Panc1 (cell line): ENCODE data around the gene B4GALT2.

ENCODE experiments used
- TCF7L2 ChIP-seq: IDR thresholded peaks from 2 replicates; pipeline ENCODE4 v1.6.1; 2011; ENCODE audit warnings: mild to moderate bottlenecking, low read depth, low read length, inconsistent platforms
- TF ChIP-seq, protein P1 (sequence below): fragments of 450-650 bp; IDR thresholded peaks from 2 replicates; pipeline ENCODE4 v1.5.1; 2017; ENCODE audit warnings: mild to moderate bottlenecking

DNA sequence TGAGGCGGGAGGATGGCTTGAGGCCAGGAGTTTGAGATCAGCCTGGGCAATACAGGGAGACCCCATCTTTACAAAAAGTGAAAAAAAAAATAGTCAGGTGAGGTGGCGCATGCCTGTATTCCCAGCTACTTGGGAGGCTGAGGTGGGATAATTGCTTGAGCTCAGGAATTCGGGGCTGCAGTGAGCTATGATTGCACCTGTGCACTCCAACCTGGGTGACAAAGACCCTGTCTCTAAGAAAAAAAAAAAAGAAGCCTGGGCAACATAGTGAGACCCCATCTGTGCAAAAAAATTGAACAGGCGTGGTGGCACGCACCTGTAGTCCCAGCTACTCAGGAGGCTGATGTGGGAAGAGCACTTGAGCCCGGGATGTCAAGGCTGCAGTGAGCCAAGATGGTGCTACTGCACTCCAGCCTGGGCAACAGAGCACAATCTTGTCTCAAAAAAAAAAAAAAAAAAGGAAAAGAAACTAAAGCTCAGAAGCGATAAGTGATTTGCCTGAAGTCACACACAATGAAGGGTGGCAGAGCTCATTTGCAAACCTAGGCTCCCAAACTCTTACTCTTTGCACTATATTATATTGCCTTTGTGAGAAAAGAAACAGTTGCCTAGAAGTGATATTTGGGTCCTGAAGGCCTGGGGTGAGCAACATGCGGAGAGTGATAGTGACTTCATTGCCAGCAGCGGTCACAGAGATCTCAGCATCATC, 14.3 kb downstream of the B4GALT2 start:
- TF ChIP-seq, protein P1, sequence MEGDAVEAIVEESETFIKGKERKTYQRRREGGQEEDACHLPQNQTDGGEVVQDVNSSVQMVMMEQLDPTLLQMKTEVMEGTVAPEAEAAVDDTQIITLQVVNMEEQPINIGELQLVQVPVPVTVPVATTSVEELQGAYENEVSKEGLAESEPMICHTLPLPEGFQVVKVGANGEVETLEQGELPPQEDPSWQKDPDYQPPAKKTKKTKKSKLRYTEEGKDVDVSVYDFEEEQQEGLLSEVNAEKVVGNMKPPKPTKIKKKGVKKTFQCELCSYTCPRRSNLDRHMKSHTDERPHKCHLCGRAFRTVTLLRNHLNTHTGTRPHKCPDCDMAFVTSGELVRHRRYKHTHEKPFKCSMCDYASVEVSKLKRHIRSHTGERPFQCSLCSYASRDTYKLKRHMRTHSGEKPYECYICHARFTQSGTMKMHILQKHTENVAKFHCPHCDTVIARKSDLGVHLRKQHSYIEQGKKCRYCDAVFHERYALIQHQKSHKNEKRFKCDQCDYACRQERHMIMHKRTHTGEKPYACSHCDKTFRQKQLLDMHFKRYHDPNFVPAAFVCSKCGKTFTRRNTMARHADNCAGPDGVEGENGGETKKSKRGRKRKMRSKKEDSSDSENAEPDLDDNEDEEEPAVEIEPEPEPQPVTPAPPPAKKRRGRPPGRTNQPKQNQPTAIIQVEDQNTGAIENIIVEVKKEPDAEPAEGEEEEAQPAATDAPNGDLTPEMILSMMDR = no peak
- no peak for TF ChIP-seq TCF7L2
